NCI-H82 (cell line): Measurements from ENCODE around the gene DYRK1A.
A peak's percentile ranks its signal among the peaks of the same experiment; 100 is the strongest.

Experiments used
- DNase-seq: peaks from one replicate; lab custom pipeline; 2025; lab: John Stamatoyannopoulos, UW

DYRK1A gene

DNA sequence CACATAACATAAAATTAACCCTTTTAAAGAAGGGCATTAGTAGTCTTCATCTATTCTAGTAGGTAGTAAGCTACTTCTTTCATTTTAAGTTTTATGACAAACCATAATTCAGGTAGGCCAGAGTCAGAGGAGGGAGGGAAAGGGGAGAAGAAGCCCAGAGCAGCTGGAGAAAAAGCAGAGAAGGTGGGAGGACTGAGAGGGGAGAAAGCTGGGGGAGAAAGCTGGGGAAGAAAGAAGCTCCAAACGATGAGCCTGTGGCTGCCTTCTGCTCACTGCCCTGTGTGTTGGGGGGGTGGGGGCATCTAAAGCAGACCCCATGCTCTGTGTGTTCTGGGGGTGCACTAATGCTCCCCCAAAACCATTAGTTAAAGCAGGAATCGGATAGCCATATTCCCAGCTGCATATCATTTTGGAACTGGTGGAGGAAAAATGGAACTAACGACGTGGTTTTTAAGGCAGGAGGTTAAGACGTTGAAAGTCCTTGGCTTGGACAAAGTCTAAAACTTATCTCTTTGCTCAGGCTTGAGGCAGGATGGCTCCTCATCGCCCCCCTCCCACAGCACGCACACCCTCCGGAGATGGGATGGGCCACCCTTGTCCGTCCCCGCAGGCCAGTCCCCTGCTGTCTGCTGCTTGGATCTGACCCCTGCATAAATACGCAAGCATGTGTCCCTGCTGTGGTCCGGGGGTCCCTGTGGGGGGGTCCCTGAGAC, 184.2 kb downstream of the DYRK1A start:
- DNase-seq, result no peak

DNA sequence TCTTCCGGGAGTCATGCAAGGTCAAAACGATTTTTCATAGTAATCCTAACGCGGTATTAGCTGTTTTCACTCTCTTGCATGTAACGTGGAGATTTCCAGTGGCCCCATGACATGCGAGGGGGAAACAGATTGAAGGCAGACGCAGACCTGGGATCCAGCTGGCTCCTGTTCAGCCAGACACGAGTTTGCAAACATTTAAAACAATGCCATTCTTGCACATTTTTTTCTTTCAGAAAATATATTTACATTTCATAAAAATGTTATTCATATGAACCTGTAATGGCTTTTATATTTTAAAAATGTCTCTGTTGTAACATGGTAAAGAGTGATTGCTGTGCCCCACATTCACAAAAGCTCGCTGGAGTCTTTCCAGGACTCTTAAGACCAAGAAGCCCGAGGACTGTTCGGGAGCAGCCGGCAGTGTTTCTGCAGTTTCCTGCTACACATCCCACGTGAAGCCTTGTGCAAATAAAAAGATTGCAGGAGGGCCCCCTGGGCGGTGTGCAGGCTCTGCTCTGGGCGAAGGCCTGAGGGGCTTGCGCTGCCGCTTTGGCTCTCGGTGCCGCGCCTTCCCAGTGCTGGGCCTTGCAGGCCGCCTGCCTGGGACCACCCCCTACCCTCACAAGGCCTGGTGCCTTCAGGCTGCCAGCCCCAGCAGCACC, 184.9 kb downstream of the DYRK1A start:
- no peak for DNase-seq

DNA sequence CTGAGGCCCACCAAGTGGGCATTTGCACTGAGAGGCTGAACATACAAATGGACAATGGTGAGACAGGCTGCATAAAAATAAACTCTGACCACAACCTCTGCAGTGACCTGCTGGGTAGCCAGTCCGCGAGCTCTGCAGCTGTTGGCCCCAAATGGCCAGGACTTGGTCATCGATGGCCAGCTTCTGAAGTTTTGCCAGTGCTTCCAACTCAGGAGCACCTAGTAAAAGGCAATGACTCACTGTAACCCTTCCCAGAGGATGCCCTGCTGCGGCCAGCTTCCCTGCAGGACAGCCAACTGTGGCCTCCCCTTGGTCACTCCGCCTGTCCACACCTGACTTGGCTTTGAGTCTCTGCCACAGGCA, 185.4 kb downstream of the DYRK1A start:
- DNase-seq, result no peak

DNA sequence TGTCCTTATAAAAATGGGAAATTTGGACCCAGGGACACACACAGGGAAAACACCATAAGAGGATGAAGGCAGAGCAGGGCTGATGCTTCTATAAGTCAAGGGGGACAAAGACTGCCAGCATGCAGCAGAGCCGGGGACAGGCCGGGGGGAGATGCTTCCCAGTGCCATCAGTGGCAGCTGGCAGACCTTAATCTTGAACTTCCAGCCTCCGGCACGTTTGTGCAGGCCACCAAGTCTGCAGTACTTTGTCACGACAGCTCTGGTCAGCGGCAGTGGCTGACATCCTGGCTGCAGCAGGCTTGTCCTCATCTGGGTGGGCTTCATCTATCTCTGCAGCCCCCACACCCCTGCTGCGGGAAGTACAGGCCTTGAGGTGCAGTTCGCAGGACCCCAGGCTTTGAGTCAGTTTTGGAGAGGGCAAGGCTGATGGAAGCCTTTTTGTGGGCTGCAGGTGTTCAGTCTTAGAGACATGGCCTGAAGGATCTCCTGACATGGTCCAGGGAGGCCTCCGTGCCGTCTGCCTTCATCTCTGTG, 186.0 kb downstream of the DYRK1A start:
- no peak for DNase-seq

DNA sequence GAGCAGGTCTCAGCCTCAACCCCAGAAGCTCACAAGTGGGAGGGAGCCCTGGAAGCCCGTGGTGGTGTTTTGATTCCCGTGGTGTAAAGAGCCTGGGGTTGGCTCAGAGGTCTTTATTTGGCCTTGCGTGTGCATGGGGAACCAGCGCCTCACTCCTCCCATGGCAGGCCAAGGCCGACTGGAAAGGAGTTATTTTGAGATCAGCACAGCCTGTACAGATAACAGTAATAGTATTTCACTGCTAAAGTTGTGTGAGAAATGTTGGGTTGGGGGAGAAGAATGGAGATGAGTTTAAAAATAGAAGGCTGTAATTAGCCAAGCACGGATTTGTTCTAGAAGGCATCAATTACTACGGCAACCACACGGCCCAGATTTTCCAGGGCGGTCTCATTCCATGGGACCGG, 186.5 kb downstream of the DYRK1A start:
- DNase-seq, result no peak

DNA sequence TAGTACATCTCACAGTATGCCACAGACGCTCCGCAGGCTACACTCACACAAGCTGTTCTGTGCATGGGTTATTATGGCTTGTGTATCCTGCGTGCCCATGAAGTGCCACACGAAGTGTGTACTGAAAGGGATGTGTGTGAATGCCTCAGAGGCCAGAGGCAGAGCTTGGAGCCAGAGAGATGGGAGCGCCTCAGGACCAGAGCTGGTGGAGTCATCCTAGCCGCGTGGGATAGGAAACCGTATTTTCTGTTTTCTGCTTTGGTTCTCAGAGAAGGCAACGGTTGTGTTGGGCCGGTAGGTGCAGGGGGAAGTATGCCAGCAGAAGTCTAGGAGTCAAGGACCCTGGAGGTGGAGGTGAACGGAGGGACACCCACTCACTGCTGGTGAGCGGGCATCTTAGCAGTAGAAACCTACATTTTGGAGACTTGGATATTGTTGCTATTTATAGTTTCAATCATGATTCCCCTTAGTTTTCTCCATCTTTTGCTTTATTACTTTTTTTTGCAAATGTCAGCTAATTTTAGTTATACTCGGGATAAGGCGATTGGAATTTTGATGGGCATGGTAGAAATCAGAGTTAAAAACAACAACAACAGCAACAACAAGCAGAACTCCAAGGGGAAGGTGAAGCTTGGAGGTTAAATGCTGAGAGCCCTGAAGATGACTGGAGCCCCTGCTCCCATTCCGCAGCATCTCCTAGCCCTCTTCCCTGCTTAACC, 188.2 kb downstream of the DYRK1A start:
- no peak for DNase-seq

DNA sequence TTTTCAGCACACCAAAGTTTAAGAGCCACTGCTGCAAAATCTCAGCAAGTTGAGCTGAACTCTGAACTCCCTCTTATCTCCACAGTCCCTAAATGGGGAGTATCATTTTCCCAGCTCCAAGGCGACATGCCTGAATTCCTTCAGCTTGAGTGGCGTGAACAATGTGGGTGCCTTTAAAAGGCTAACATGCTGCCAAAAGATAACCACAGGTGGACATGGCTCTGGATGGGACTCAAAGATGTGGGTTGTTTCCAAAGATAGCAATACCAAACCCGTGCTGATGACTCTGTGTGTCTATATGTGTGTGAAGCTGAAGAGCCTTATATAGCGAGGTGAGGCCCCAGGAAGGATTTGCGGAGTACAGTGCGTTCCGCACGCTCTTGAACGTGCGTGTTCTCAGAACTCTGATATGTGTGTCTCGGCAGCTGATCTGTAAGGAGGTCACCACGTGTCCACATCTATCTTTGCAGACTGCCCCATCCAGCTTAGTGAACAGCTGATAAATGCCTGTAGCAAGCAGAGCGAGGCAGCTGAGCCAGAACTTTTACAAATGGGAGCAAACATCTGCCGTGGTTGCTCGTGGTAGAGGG, 189.2 kb downstream of the DYRK1A start:
- no peak for DNase-seq

DNA sequence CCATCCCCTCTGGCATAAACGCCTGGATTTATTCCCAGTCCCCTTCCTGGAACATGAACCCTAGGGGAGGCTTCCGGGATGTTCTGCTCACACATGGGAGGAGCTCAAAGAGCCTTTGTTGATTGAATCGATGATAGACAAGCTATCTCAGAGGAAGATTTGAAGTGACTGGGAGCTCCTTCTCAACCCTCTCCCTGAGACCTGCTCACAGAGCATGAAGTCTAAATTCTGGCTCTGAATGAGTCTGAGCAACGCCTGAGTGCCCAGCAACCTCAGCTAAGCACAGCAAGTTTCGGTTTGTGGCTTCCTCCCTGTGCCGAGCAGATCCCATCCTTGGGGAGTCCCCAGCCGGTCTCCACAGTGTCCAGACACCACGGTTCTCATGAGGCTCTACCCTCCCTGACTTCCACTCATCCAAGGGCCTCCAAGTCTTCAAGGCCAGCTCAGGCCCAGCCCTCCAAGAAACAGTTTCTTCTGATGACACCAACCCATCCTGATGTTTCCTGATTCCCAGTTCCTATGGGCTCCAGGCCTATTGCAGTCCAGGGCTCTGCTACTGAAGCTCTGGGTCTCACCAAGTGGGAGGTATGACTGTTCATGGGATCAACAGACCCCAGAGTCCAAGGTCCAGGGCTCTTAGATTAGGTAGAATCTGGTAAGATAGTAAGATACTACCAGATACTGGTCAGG, 190.8 kb downstream of the DYRK1A start:
- DNase-seq, result no peak

DNA sequence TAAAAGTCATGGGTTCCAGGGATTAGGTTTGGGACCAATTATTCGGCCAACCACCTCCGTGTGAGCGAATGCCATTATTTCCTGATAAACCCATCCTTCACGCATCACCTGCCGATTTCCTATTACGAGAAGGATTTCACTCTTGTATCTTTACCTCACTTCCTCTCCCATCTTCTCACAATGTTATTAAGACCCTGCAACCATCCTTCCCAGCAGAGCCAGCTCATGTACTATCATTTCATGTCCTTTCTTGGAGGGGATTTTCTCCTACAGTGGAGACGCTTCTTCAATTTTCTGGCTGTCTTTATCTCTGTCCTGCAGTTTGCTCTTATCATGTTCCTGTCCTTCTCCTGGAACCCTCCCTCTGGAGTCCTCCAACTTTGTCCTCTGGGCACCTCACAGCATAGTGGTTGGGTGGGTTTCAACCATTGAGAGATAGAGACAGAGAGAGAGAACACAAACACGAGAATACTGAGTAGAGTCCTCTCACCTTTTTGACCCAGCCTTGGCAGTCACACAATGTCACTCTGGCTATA, 192.2 kb downstream of the DYRK1A start:
- DNase-seq, result no peak

DNA sequence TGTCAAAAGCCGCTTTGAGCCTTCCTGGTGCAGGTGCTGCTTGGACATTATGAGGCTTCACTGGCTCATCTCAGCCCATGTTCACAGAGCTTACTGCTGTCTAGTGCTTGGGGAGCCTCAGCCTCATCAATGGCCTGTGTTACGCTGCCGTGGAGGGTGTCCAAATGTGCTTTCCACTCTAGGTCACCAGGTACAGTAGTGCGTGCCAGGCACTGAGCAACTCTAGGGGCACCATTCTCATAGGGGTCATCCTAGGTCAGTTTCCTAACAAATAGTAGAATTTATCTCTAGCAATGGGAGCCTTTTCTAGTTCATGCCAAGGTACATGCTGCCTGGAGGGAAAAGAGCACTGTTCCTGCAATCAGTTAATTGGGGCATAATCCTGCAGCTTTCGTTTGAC, 193.8 kb downstream of the DYRK1A start:
- no peak for DNase-seq

DNA sequence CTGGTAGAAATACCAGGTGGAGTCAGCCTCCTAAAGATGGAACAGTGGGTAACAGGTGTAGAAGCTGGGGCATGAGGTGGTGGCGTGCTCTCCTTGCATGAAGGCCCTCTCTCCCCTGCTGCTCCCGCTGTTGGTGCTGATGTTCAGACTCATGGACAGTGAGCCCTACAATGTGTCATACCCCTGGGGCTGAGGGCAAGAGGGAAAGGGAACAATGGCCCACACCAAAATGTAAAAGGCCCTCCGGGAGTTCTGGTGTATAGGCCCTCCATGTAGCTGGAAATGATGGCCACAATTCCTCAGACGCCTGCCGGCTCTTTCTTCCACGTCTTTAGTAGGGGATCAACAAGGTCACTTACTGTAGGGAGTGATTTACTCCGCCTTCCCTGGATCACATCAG, 194.9 kb downstream of the DYRK1A start:
- DNase-seq, result no peak

DNA sequence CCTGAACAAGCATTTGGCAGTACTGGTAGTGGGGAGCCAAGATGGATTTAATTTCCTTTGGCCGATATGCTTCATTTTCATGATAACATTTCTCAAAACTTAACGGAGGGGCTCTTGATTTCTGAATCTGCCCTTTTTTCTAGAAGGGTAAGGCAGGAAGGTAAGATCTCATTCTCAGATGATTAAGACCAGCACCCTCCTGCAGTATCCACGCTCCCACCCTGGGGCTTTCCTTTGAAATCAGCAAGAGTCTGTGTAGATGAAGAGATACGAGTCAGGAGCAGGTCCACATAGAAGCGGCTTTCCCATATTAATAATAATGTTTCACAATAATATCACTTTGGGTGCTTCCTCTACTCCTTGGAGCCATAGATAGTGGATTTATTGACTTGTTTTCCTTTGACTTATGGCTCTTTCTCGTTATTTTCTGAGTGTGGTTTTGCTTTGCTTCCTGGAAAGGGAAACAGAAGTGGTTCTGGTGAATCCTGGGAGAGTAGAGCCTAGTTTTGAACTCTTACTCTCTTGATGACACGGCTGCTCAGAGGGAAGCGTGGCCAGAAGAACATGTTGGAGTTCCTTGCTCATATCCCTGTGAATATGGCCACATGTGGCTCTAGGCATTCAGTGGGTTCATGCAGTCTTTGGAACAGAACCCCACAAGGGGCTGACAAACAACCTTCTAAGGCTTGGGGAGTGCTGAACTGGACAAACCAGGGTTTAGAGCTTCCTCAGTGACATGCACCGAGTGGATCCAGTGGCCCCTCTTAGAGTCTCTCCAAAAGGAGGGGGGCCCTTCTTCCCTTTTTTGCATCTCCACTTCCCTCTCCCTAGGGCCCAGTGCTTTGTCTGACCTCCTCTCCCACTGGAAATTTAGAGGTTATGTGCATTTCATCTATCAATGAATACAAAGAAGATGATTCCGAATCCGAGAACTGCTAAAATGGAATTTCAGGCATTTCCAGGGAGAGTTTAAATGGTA, 195.7 kb downstream of the DYRK1A start:
- DNase-seq, result no peak

DNA sequence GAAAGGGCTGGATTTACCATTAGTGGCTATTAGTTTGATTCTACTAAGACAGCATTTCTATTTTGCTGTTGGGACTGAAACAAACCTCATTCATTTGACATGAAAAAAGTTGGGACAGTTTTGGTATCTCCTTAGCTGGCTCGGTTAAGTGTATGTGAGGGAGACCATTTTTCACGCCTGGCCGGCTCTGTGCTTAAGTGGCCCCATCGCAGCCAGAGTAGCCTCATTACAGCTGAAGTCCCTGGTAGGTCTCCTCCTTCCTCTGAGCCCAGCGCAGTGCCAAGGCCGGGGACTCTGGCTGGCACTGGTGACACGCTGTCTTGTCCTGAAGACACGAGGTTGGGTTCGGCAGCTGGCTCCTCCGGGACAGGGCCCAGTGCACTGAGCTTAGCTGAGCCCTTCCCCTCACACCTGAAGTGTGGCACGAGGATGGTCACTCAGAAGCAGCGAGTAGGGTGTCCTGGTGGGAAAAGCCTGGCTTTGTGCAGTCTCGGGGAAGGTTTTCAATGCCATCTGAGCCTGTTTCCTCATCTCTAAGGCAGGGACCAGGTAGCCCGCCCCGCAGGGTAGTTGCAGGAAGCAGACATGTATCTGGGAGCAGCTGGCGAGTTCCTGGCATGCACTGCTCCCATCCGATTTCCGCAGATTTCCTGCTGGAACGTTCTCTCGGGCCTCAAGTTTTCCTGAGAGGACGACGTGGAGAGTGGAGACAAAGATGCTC, 196.5 kb downstream of the DYRK1A start:
- peak; percentile 35 for DNase-seq

DNA sequence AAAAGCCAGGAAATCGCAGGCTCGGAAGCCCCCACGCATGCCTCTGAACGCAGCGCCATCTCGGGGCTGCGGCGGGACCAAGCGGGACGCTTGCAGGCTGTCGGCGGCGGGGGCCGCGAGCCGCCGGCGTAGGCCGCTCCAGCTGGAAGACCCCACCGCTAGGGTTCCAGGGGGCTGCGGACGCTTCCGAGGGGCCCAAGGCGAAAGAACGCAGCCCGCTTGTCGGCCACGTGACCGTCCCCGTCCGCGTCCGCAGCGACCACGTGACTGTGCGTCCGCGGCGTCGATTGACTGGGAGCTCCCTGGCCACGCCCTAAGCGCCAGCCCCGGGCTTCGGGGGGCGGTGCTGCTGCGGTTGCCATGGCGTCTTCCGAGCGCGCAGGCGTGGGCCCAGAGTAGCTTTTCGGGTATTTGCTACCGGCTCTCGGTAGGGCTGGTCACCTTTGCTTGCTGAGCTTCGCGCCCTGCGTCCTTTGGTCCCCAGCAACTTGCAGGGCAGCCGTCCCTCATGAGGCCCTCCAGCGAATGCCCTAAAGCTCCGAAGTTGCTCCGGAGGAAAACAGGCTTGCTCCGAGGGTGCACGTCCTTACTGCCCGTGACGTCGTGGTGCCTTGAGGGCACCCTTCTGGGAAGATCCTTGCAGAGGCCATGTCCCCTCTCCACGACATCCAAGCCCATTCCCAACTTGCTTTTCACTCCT, 197.2 kb downstream of the DYRK1A start:
- DNase-seq, result peak; percentile 97

DNA sequence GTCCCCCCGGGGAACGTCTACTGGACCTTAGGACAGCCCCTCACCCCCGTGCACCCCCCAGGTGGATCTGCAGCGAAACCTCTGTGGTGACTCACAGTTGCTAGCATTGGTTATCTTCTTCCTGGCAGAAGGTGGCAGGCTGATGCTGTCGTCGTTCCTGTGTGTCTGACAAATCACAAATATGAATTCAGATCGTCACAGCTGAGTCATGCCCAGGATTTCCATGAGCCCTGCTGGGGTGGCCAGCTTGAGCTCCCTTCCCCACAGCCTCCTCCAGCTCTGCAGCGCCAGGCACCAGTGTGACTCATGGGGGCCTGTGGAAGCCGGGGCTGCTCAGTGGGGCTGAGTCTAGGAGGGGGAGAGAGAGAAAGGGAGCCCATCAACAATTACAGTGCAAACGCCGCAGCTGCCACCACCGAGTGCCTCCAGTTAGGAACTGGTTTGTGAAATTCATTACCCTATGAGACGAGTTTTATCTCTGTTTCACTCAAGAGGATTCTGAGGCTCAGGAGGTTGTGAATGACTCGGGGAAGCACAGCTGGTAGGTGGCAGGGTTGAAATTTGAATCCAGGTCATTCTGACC, 197.9 kb downstream of the DYRK1A start:
- DNase-seq, result peak; percentile 60

DNA sequence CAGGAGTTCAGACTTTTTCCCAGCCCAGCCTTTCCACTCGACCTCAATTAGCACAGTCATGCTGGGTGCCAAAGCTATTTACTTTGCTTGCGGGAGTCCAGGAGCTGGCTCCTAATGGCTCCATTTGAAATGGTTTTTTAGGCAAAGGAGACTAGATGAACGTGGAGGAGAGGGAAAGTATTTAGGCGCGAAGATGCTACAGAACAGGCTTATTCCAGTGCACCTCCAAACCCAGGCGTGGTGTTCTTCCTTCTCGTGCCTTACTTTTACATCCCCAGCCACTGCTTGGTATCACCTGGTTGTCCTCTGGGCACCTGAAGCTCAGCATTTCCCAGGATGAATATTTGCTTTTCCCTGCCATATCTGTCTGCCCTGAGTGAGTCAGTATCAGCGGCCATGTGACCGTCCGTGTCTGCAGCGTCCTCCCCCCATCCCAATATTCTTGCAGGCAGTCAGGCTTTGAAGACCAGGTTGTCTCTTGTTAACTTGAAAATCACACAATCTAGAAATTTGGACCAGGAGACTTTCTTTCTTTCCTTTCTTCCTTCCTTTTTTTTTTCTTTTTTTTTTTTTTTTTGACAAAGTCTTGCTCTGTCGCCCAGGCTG, 198.5 kb downstream of the DYRK1A start:
- DNase-seq, result no peak

DNA sequence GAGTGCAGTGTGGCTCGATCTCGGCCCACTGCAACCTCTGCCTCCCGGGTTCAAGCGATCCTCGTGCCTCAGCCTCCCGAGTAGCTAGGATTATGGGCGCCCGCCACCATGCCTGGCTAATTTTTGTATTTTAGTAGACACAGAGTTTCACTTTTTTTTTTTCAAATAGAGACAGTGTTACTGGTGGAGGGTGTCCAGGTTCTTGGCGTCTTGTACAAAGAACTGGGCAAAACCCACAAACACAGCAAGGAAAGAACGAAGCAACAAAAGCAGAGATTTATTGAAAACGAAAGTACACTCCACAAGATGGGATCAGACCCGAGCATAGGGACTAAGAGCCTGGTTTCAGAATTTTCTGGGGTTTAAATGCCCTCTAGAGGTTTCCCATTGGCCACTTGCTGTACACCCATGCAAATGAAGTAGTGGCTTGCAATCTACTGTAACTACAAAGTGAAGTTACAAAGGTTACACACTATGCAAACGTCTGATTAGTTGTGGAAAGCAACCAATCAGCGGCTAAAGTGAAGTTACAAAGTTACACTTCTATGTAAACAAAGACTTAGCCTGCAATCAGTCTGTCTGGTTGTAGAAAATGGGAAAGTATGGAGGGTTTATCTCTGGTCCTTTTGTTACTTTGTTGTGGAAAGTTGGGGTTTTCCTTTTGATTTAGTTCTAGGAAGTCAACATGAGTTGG, 199.1 kb downstream of the DYRK1A start:
- no peak for DNase-seq
